Ectodermal cell (in vitro differentiated cells): Measurements from ENCODE around the gene MARCHF6.
A peak's percentile ranks its signal among the peaks of the same experiment; 100 is the strongest.

ENCODE experiments used
- H3K27ac ChIP-seq: 2 replicates; pipeline ENCODE4 v1.7.0; 2013; ENCODE audit warnings: mild to moderate bottlenecking, low read depth, low read length; ENCODE audit not compliant: insufficient read depth, poor library complexity, severe bottlenecking
- H3K27me3 ChIP-seq: 2 replicates; pipeline ENCODE4 v1.7.0; 2013; ENCODE audit warnings: mild to moderate bottlenecking, low read length; ENCODE audit not compliant: insufficient read depth, control insufficient read depth, poor library complexity, severe bottlenecking
- H3K36me3 ChIP-seq: one replicate; pipeline ENCODE4 v1.7.0; 2013; ENCODE audit warnings: low read length; ENCODE audit not compliant: control insufficient read depth, insufficient read depth
- H3K4me1 ChIP-seq: one replicate; pipeline ENCODE4 v1.7.0; 2013; ENCODE audit warnings: low read length; ENCODE audit not compliant: control insufficient read depth, insufficient read depth
- H3K4me3 ChIP-seq: 2 replicates; pipeline ENCODE4 v1.7.0; 2013; ENCODE audit warnings: low read depth, low read length, control low read depth; ENCODE audit not compliant: insufficient read depth
- H3K9me3 ChIP-seq: 2 replicates; pipeline ENCODE4 v1.7.0; 2013; ENCODE audit warnings: mild to moderate bottlenecking, low read length, moderate library complexity; ENCODE audit not compliant: control insufficient read depth
- WGBS, 2 experiments: methylation state at CpG; one replicate each; pipeline ENCODE4 v1.1.7; 2013; ENCODE audit warnings: missing lambda C conversion rate in 2 of 2; 5-methylcytosine and 5-hydroxymethylcytosine counted together

Gene MARCHF6

GRCh38 chr5:10351199-10351905, 2.1 kb upstream of the MARCHF6 start:
- Histone ChIP-seq H3K27ac (no peak overlapping the region), H3K9me3 (no peaks in the 10 kb centered on the region), H3K36me3 (no peaks in the 10 kb centered on the region), H3K4me1 (peaks cover 7% of the 10 kb centered on the region), H3K4me3 (no peak overlapping the region), H3K27me3 (no peaks in the 10 kb centered on the region)
- WGBS, 2 experiments, result 83 to 87% methylated on average over 6 of the region's 6 CpGs

- H3K27me3 ChIP-seq, result no peaks in the 10 kb centered on the region
- no peaks in the 10 kb centered on the region for H3K9me3 ChIP-seq
- peak overlapping the region; percentile 4 for H3K4me3 ChIP-seq
- no peaks in the 10 kb centered on the region for H3K36me3 ChIP-seq
- no peak overlapping the region for H3K27ac ChIP-seq
- WGBS, 2 experiments, result 80 to 82% methylated on average over 8 of the region's 8 CpGs
- peaks cover 7% of the 10 kb centered on the region for H3K4me1 ChIP-seq
Observed at GRCh38 chr5:10351919-10352318, 1.6 kb upstream of the MARCHF6 start.

- 4 to 18% methylated on average over 15 to 16 of the region's 19 CpGs for WGBS, 2 experiments
- Histone ChIP-seq H3K4me3 (peak overlapping the region; percentile 95), H3K27ac (peak overlapping the region; percentile 99), H3K9me3 (no peaks in the 10 kb centered on the region), H3K36me3 (no peaks in the 10 kb centered on the region), H3K27me3 (no peaks in the 10 kb centered on the region), H3K4me1 (peaks cover 7% of the 10 kb centered on the region)
Observed at GRCh38 chr5:10352430-10353240, 860 bp upstream of the MARCHF6 start.

GRCh38 chr5:10354048-10354872, 765 bp downstream of the MARCHF6 start:
- WGBS, 2 experiments, result 0 to 1% methylated on average over 50 of the region's 54 CpGs
- peaks cover 7% of the 10 kb centered on the region for H3K4me1 ChIP-seq
- no peaks in the 10 kb centered on the region for H3K36me3 ChIP-seq
- H3K9me3 ChIP-seq, result no peaks in the 10 kb centered on the region
- H3K4me3 ChIP-seq, result peak overlapping the region; percentile 95
- H3K27ac ChIP-seq, result peak overlapping the region; percentile 99
- H3K27me3 ChIP-seq, result no peaks in the 10 kb centered on the region

GRCh38 chr5:10355071-10355889, 1.8 kb downstream of the MARCHF6 start:
- Histone ChIP-seq H3K4me1 (peaks cover 7% of the 10 kb centered on the region), H3K27ac (no peak overlapping the region), H3K9me3 (no peaks in the 10 kb centered on the region), H3K27me3 (no peaks in the 10 kb centered on the region), H3K4me3 (peak overlapping the region; percentile 95), H3K36me3 (no peaks in the 10 kb centered on the region)
- WGBS, 2 experiments, result 68% methylated on average over 11 to 15 of the region's 16 CpGs

GRCh38 chr5:10358999-10359398, 5.5 kb downstream of the MARCHF6 start:
- no peak overlapping the region for H3K27ac ChIP-seq
- no peak overlapping the region for H3K4me3 ChIP-seq
- no peaks in the 10 kb centered on the region for H3K36me3 ChIP-seq
- H3K27me3 ChIP-seq, result no peaks in the 10 kb centered on the region
- no peaks in the 10 kb centered on the region for H3K4me1 ChIP-seq
- H3K9me3 ChIP-seq, result no peaks in the 10 kb centered on the region
- 98 to 99% methylated on average over 2 of the region's 2 CpGs for WGBS, 2 experiments

- Histone ChIP-seq H3K27me3 (no peaks in the 10 kb centered on the region), H3K4me3 (no peak overlapping the region)
Observed at GRCh38 chr5:10360686-10361085, 7.2 kb downstream of the MARCHF6 start.

GRCh38 chr5:10363519-10364185, 10.2 kb downstream of the MARCHF6 start:
- Histone ChIP-seq H3K36me3 (no peaks in the 10 kb centered on the region), H3K27me3 (no peaks in the 10 kb centered on the region), H3K4me3 (no peak overlapping the region), H3K9me3 (no peaks in the 10 kb centered on the region), H3K4me1 (no peaks in the 10 kb centered on the region), H3K27ac (no peak overlapping the region)
- WGBS, 2 experiments, result 100% methylated on average over 2 to 3 of the region's 3 CpGs

More at GRCh38 chr5:10360686-10361085, 7.2 kb downstream of the MARCHF6 start:
- Histone ChIP-seq H3K4me1 (no peaks in the 10 kb centered on the region), H3K27ac (no peak overlapping the region), H3K36me3 (no peaks in the 10 kb centered on the region), H3K9me3 (no peaks in the 10 kb centered on the region)

- WGBS, 2 experiments, result 89 to 98% methylated on average over 1 of the region's 1 CpG
Observed at GRCh38 chr5:10364186-10364689, 10.7 kb downstream of the MARCHF6 start.

More at GRCh38 chr5:10364186-10364689, 10.7 kb downstream of the MARCHF6 start:
- Histone ChIP-seq H3K27ac (no peak overlapping the region), H3K4me3 (no peak overlapping the region), H3K4me1 (no peaks in the 10 kb centered on the region), H3K9me3 (no peaks in the 10 kb centered on the region), H3K27me3 (no peaks in the 10 kb centered on the region), H3K36me3 (no peaks in the 10 kb centered on the region)
